Neural cell (in vitro differentiated cells): Measurements from ENCODE around the gene ZFPL1. TPM values are rescaled to one million over a fixed set of nuclear protein-coding genes. Genes with fewer than 3 reads are reported as not detected.

Experiments used
- H2AFZ ChIP-seq: fragments of 200-600, 300-800 bp; sonication (generic), shearing (Covaris generic); 2 replicates; pipeline ENCODE4 v1.6.0; 2014; ENCODE audit warnings: low read depth, mild to moderate bottlenecking, antibody characterized with exemption, low read length, moderate library complexity
- H3F3A ChIP-seq: fragments of 200-600 bp; shearing (Covaris generic); 2 replicates; pipeline ENCODE4 v1.6.1; 2016; ENCODE audit warnings: mild to moderate bottlenecking, moderate library complexity, mixed read lengths, antibody characterized with exemption, low read length; ENCODE audit not compliant: insufficient read depth, poor library complexity, severe bottlenecking
- H3K27ac ChIP-seq: fragments of 200-600, 300-800 bp; sonication (generic), shearing (Covaris generic); 2 replicates; pipeline ENCODE4 v1.5.1; 2014; ENCODE audit warnings: mild to moderate bottlenecking, low read length, moderate library complexity
- H3K27me3 ChIP-seq: fragments of 300-800, 200-600 bp; sonication (generic), shearing (Covaris generic); 2 replicates; pipeline ENCODE4 v1.6.0; 2014; ENCODE audit warnings: mild to moderate bottlenecking, low read depth, low read length, moderate library complexity; ENCODE audit not compliant: insufficient read depth
- H3K36me3 ChIP-seq: fragments of 300-800, 200-600 bp; sonication (generic), shearing (Covaris generic); 2 replicates; pipeline ENCODE4 v1.5.1; 2014; ENCODE audit warnings: mild to moderate bottlenecking, antibody characterized with exemption, low read length, moderate library complexity; ENCODE audit not compliant: insufficient read depth
- H3K4me2 ChIP-seq: fragments of 300-800, 200-600 bp; sonication (generic), shearing (Covaris generic); 2 replicates; pipeline ENCODE4 v1.6.0; 2014; ENCODE audit warnings: mild to moderate bottlenecking, low read length
- H3K4me3 ChIP-seq: fragments of 300-800, 200-600 bp; sonication (generic), shearing (Covaris generic); 2 replicates; pipeline ENCODE4 v1.5.1; 2014; ENCODE audit warnings: mild to moderate bottlenecking, low read length, moderate library complexity
- H3K79me2 ChIP-seq: fragments of 200-600 bp; shearing (Covaris generic); replicated peaks from 2 replicates; pipeline ENCODE4 v1.6.0; 2014; ENCODE audit warnings: mild to moderate bottlenecking, low read length, moderate library complexity; ENCODE audit not compliant: insufficient read depth
- H3K9ac ChIP-seq: fragments of 300-800, 200-600 bp; sonication (generic), shearing (Covaris generic); 2 replicates; pipeline ENCODE4 v1.6.1; 2016; ENCODE audit warnings: mild to moderate bottlenecking, low read length, mixed read lengths
- H3K9me2 ChIP-seq: fragments of 200-600 bp; shearing (Covaris generic); 2 replicates; pipeline ENCODE4 v1.6.1; 2016; ENCODE audit warnings: mild to moderate bottlenecking, low read length, mixed read lengths; ENCODE audit not compliant: insufficient read depth
- H3K9me3 ChIP-seq: fragments of 200-600, 300-800 bp; sonication (generic), shearing (Covaris generic); 2 replicates; pipeline ENCODE4 v1.6.1; 2016; ENCODE audit warnings: mild to moderate bottlenecking, mixed run types, low read length, moderate library complexity, mixed read lengths
- H4K20me1 ChIP-seq: fragments of 200-600 bp; shearing (Covaris generic); 2 replicates; pipeline ENCODE4 v1.6.1; 2016; ENCODE audit warnings: mild to moderate bottlenecking, mixed run types; ENCODE audit not compliant: insufficient read depth
- EP300 ChIP-seq: fragments of 450-650 bp; conservative IDR thresholded peaks from 2 replicates; pipeline ENCODE4 v1.6.1; 2014; ENCODE audit warnings: antibody characterized with exemption, mild to moderate bottlenecking, moderate library complexity; ENCODE audit not compliant: poor library complexity, severe bottlenecking
- EZH2 ChIP-seq: fragments of 200-600, 300-800 bp; shearing (Covaris generic), sonication (generic); IDR thresholded peaks from 2 replicates; pipeline ENCODE4 v1.6.1; 2014; ENCODE audit warnings: antibody characterized with exemption, low read length, borderline replicate concordance, mild to moderate bottlenecking; ENCODE audit not compliant: insufficient read depth, poor library complexity, severe bottlenecking
- MXI1 ChIP-seq: fragments of 450-650 bp; conservative IDR thresholded peaks from 2 replicates; pipeline ENCODE4 v1.6.1; 2014; ENCODE audit warnings: antibody characterized with exemption, mild to moderate bottlenecking; ENCODE audit not compliant: poor library complexity, severe bottlenecking
- POLR2AphosphoS5 ChIP-seq: IDR thresholded peaks from 2 replicates; pipeline ENCODE4 v1.6.1; 2012
- RAD21 ChIP-seq: fragments of 450-650 bp; conservative IDR thresholded peaks from 2 replicates; pipeline ENCODE4 v1.6.1; 2014; ENCODE audit warnings: antibody characterized with exemption, mild to moderate bottlenecking, moderate library complexity
- SMC3 ChIP-seq: fragments of 450-650 bp; conservative IDR thresholded peaks from 2 replicates; pipeline ENCODE4 v1.6.1; 2014; ENCODE audit warnings: antibody characterized with exemption, mild to moderate bottlenecking, moderate library complexity; ENCODE audit not compliant: poor library complexity
- TAF1 ChIP-seq: IDR thresholded peaks from 2 replicates; pipeline ENCODE4 v1.6.1; 2012; ENCODE audit warnings: low read depth
- polyA plus RNA-seq: library from polyadenylated mRNA; depleted of rRNA; stranded (reverse); fragments of >200 nt; gene quantifications from 2 replicates; pipeline ENCODE4 v1.2.3, GENCODE V29; 2014
- TF ChIP-seq, protein P1 (sequence below): fragments of 450-650 bp; IDR thresholded peaks from 2 replicates; pipeline ENCODE4 v1.5.1; 2014; ENCODE audit warnings: antibody characterized with exemption, mild to moderate bottlenecking, moderate library complexity; ENCODE audit not compliant: poor library complexity, severe bottlenecking
- TF ChIP-seq, protein P2 (sequence below): IDR thresholded peaks from 2 replicates; pipeline ENCODE4 v1.6.1; 2012; ENCODE audit warnings: borderline replicate concordance

ZFPL1 gene
- polyA plus RNA-seq, 1 donor from 2014 or later = 42.0 TPM

DNA sequence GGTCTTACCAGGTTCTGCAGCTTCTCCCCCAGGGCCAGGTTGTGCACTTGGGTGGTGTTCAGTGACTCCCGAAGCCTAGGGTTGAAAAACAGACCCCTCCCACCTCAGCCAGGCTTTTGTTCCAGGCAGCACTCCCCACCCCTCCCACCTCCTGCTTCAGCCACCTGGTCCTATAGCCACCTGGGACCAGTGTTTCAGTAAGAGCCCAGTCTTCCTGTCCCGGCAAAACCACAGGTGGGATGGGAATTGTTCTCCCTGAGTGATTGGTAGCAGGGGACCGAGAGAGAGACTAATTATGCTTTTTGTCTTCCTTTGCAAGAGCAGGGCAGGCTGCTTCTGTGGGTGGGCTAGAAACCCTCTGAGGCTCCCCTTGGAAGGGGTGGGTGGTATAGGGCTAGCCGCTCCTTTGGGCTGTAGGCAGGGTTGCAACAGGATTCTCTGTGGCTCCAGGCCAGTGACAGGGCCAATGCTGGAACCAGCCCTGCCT, 17.2 kb upstream of the ZFPL1 start (continued):
- TF ChIP-seq, protein P1, sequence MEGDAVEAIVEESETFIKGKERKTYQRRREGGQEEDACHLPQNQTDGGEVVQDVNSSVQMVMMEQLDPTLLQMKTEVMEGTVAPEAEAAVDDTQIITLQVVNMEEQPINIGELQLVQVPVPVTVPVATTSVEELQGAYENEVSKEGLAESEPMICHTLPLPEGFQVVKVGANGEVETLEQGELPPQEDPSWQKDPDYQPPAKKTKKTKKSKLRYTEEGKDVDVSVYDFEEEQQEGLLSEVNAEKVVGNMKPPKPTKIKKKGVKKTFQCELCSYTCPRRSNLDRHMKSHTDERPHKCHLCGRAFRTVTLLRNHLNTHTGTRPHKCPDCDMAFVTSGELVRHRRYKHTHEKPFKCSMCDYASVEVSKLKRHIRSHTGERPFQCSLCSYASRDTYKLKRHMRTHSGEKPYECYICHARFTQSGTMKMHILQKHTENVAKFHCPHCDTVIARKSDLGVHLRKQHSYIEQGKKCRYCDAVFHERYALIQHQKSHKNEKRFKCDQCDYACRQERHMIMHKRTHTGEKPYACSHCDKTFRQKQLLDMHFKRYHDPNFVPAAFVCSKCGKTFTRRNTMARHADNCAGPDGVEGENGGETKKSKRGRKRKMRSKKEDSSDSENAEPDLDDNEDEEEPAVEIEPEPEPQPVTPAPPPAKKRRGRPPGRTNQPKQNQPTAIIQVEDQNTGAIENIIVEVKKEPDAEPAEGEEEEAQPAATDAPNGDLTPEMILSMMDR = no peak

DNA sequence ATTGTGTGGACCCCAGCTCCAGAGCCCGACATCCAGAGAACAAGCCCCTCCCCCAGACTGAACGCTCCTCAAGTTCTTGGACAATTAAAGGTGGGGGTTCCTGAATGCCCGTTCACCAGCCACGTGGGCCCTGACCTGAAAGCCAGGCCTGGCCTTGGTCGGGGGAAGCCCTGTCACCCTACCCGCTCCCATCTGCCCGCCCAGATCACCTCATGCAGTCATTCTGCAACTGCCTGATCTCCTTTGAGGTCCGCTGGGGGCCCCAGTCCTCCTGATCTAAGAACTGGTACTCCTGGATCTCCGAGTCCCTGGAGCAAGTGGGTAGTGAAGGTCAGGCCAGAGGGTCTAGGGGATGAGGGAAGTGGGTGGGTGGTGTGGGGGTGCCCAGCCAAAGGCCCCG, 16.6 kb upstream of the ZFPL1 start:
- Histone ChIP-seq H3K27ac (no peak overlapping the region), H3K9me3 (no peaks in the 10 kb centered on the region), H3K4me2 (no peak overlapping the region), H3K9me2 (no peaks in the 10 kb centered on the region), H4K20me1 (no peaks in the 10 kb centered on the region), H3K79me2 (no peaks in the 10 kb centered on the region), H3F3A (no peaks in the 10 kb centered on the region), H3K36me3 (no peaks in the 10 kb centered on the region), H3K4me3 (no peak overlapping the region), H3K27me3 (no peaks in the 10 kb centered on the region), H2AFZ (no peak overlapping the region), H3K9ac (no peak overlapping the region)
- TF ChIP-seq SMC3 (no peak), TAF1 (no peak)

DNA sequence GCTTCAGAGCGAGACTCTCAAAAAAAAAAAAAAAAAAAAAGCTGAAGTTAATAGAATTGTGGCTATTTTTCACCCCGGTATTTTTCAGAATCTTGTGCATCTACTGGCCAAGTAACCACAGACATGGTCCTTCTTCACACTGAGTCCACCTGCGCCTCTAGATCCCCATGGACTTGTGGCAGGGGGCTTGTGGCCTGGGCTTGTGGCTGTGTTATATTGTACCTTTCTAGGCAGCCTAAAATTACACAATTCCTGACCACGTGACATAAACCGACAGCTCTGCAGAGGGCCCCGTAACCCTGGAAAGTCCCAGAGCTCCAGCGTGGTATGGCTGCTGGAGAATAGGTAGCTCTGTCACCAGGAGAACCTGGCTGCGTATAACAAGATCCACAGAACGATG, 14.8 kb upstream of the ZFPL1 start:
- Histone ChIP-seq H3K4me3 (no peak overlapping the region), H3K79me2 (no peaks in the 10 kb centered on the region)

More for the DNA sequence above, 14.8 kb upstream of the ZFPL1 start:
- no peaks in the 10 kb centered on the region for H3F3A ChIP-seq
- no peaks in the 10 kb centered on the region for H3K9me3 ChIP-seq
- H3K9ac ChIP-seq = no peak overlapping the region
- no peaks in the 10 kb centered on the region for H3K27me3 ChIP-seq
- no peaks in the 10 kb centered on the region for H3K9me2 ChIP-seq
- TF ChIP-seq, protein P1 = no peak
- no peak for TF ChIP-seq TAF1
- TF ChIP-seq RAD21 = no peak
- TF ChIP-seq EZH2 = no peak
- TF ChIP-seq POLR2AphosphoS5 = no peak
- no peak for TF ChIP-seq MXI1
- TF ChIP-seq EP300 = no peak
- no peak for TF ChIP-seq SMC3
- TF ChIP-seq, protein P2, sequence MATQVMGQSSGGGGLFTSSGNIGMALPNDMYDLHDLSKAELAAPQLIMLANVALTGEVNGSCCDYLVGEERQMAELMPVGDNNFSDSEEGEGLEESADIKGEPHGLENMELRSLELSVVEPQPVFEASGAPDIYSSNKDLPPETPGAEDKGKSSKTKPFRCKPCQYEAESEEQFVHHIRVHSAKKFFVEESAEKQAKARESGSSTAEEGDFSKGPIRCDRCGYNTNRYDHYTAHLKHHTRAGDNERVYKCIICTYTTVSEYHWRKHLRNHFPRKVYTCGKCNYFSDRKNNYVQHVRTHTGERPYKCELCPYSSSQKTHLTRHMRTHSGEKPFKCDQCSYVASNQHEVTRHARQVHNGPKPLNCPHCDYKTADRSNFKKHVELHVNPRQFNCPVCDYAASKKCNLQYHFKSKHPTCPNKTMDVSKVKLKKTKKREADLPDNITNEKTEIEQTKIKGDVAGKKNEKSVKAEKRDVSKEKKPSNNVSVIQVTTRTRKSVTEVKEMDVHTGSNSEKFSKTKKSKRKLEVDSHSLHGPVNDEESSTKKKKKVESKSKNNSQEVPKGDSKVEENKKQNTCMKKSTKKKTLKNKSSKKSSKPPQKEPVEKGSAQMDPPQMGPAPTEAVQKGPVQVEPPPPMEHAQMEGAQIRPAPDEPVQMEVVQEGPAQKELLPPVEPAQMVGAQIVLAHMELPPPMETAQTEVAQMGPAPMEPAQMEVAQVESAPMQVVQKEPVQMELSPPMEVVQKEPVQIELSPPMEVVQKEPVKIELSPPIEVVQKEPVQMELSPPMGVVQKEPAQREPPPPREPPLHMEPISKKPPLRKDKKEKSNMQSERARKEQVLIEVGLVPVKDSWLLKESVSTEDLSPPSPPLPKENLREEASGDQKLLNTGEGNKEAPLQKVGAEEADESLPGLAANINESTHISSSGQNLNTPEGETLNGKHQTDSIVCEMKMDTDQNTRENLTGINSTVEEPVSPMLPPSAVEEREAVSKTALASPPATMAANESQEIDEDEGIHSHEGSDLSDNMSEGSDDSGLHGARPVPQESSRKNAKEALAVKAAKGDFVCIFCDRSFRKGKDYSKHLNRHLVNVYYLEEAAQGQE = no peak
- H3K4me2 ChIP-seq = no peak overlapping the region
- no peak overlapping the region for H3K27ac ChIP-seq
- no peaks in the 10 kb centered on the region for H3K36me3 ChIP-seq
- no peak overlapping the region for H2AFZ ChIP-seq
- no peaks in the 10 kb centered on the region for H4K20me1 ChIP-seq
